ENCODE data around the gene BCAT1.

The BCAT1 gene

DNA sequence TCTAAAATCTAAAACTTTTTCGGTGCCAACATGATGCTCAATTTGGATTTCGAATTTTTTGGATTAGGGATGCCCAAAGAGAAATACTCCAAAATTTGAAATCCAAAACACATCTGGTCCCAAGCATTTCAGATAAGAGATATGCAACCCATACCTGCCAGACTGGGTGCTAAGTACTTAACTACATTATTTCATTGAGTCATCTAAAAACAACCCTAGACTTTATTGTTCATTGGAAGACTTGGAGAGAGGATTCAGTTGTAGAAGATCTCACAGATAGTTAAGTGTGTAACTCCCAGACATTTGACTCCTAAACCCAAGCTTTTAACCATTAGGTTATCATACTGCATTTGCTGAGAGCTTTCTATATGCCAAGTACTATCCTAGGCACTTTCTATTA lies 102.2 kb downstream of the BCAT1 start:
- no peak overlapping the region for H2BK15ac ChIP-seq (ENCODE audit: low read length)
- no peak overlapping the region for H3K27ac ChIP-seq (replicated peaks; ENCODE audit: low read length)
- H3K79me1 ChIP-seq (ENCODE audit: low read depth, low read length) = no peaks in the 10 kb centered on the region
- H4K8ac ChIP-seq (ENCODE audit: low read depth, low read length) = no peak overlapping the region
- H2BK120ac ChIP-seq (ENCODE audit: low read depth, low read length) = no peak overlapping the region
- H3K18ac ChIP-seq (ENCODE audit: low read length) = no peak overlapping the region
- no peak for DNase-seq (ENCODE audit: low spot score)
- H3K23ac ChIP-seq (ENCODE audit: low read depth, low read length, poor library complexity) = no peak overlapping the region
- WGBS, 2 donors (ENCODE audit: extremely low coverage in 2 of 2, insufficient read length in 2 of 2, insufficient replicate concordance in 1 of 2) = no CpG with 5 or more reads among the region's 2 CpGs
- no peak overlapping the region for H3K4me3 ChIP-seq (ENCODE audit: low read length in 2 of 2)
- H3K9me3 ChIP-seq (replicated peaks in 1 of 2; ENCODE audit: control insufficient read depth in 2 of 2, insufficient read depth in 1 of 2, low read depth in 1 of 2, low read length in 2 of 2) = no peaks in the 10 kb centered on the region
- no peak overlapping the region for H3K9ac ChIP-seq (ENCODE audit: low read depth, low read length, poor library complexity)
- no peak overlapping the region for H3K14ac ChIP-seq (ENCODE audit: low read length)
- no peak overlapping the region for H2BK12ac ChIP-seq (ENCODE audit: low read length)
- H2AK5ac ChIP-seq (ENCODE audit: low read depth, low read length) = no peak overlapping the region
- H2BK5ac ChIP-seq (ENCODE audit: low read length) = no peak overlapping the region
- no peaks in the 10 kb centered on the region for H3K27me3 ChIP-seq (ENCODE audit: control insufficient read depth in 3 of 3, insufficient read depth in 3 of 3, low read depth in 1 of 3, low read length in 3 of 3)
- H3K4me1 ChIP-seq (ENCODE audit: control insufficient read depth in 2 of 2, insufficient read depth in 1 of 2, low read depth in 1 of 2, low read length in 2 of 2) = no peaks in the 10 kb centered on the region
- no peak overlapping the region for H4K91ac ChIP-seq (ENCODE audit: low read depth, low read length, poor library complexity)
- H2AFZ ChIP-seq (ENCODE audit: low read length) = no peak overlapping the region
- no peak overlapping the region for H3K4me2 ChIP-seq (ENCODE audit: insufficient read depth, low read length, poor library complexity, severe bottlenecking)
- peaks cover 14 to 90% of the 10 kb centered on the region in 2 donors for H3K36me3 ChIP-seq (replicated peaks in 1 of 2; ENCODE audit: control insufficient read depth in 2 of 2, insufficient read depth in 2 of 2, low read length in 2 of 2)
- no peak overlapping the region for H3K4ac ChIP-seq (ENCODE audit: low read length)

DNA sequence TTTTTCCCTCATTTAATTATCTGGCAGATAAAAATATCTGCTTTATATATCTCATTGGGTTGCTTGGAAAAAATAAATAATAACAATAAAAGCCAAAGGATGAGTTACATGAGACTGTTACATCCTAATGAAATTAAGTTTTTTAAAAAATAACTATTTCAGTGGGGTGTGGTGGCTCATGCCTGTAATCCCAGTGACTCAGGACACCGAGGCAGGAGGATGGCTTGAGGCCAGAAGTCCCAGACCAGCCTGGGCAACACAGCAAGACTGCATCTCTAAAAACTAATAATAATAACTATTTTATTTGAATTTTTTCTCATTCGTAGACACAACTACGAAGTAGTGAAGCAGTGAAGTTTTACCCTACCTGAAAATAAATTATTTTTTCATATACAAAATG lies 103.3 kb downstream of the BCAT1 start:
- Histone ChIP-seq H3K4me3 (ENCODE audit: low read length in 2 of 2) (no peak overlapping the region), H3K18ac (ENCODE audit: low read length) (no peak overlapping the region), H2BK12ac (ENCODE audit: low read length) (no peak overlapping the region), H2BK5ac (ENCODE audit: low read length) (no peak overlapping the region), H2BK120ac (ENCODE audit: low read depth, low read length) (no peak overlapping the region), H4K8ac (ENCODE audit: low read depth, low read length) (no peak overlapping the region), H4K91ac (ENCODE audit: low read depth, low read length, poor library complexity) (no peak overlapping the region), H3K4me2 (ENCODE audit: insufficient read depth, low read length, poor library complexity, severe bottlenecking) (no peak overlapping the region), H3K4ac (ENCODE audit: low read length) (no peak overlapping the region), H2AFZ (ENCODE audit: low read length) (no peak overlapping the region), H3K27me3 (ENCODE audit: control insufficient read depth in 3 of 3, insufficient read depth in 3 of 3, low read depth in 1 of 3, low read length in 3 of 3) (no peaks in the 10 kb centered on the region), H2AK5ac (ENCODE audit: low read depth, low read length) (no peak overlapping the region), H3K23ac (ENCODE audit: low read depth, low read length, poor library complexity) (no peak overlapping the region), H3K9ac (ENCODE audit: low read depth, low read length, poor library complexity) (no peak overlapping the region), H3K79me1 (ENCODE audit: low read depth, low read length) (no peaks in the 10 kb centered on the region), H3K27ac (replicated peaks; ENCODE audit: low read length) (no peak overlapping the region), H3K36me3 (replicated peaks in 1 of 2; ENCODE audit: control insufficient read depth in 2 of 2, insufficient read depth in 2 of 2, low read length in 2 of 2) (peaks cover 16 to 92% of the 10 kb centered on the region in 2 donors), H3K9me3 (replicated peaks in 1 of 2; ENCODE audit: control insufficient read depth in 2 of 2, insufficient read depth in 1 of 2, low read depth in 1 of 2, low read length in 2 of 2) (no peaks in the 10 kb centered on the region), H3K4me1 (ENCODE audit: control insufficient read depth in 2 of 2, insufficient read depth in 1 of 2, low read depth in 1 of 2, low read length in 2 of 2) (no peaks in the 10 kb centered on the region), H2BK15ac (ENCODE audit: low read length) (no peak overlapping the region), H3K14ac (ENCODE audit: low read length) (no peak overlapping the region)
- DNase-seq (ENCODE audit: low spot score) = no peak
- no CpG with 5 or more reads among the region's 3 CpGs for WGBS, 2 donors (ENCODE audit: extremely low coverage in 2 of 2, insufficient read length in 2 of 2, insufficient replicate concordance in 1 of 2)

DNA sequence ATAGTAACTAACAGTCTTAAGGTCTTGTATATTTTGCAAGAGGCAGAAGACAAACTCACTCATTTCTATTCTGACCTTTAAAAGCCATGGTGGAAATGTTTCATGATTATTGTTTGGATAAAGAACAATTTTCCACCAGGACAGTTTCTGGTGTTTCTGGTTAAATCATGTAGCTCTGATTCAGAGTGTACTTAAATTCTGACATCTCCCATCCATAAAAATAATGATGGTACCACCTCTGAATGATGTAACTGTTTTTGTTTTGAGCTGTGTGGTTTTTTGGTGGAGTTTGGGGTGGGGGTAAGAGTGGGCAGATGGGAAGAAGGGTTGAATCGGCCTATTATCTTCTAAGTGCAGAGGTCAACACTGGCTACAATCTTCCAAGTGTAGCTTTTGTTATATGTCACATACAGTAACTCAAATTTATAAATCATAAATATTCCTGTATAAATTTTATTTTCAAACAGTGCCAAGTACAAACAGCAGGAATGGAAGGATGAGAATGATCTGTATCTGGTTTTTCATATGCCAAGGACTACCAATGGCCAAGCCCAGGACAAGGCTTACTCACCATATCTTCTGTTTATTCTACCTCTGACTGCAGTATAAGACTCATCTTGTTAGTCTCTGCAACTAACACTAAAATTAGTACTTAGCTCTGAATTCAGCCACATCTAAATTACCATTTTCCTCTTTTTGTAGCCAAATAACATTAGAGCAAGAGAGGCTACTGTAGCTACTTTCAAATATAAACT lies 108.7 kb downstream of the BCAT1 start:
- Histone ChIP-seq H2BK5ac (ENCODE audit: low read length) (no peak overlapping the region), H4K8ac (ENCODE audit: low read depth, low read length) (no peak overlapping the region), H3K18ac (ENCODE audit: low read length) (no peak overlapping the region), H2AFZ (ENCODE audit: low read length) (no peak overlapping the region), H2BK15ac (ENCODE audit: low read length) (no peak overlapping the region), H3K4me2 (ENCODE audit: insufficient read depth, low read length, poor library complexity, severe bottlenecking) (no peak overlapping the region), H3K4ac (ENCODE audit: low read length) (no peak overlapping the region), H3K23ac (ENCODE audit: low read depth, low read length, poor library complexity) (no peak overlapping the region), H4K91ac (ENCODE audit: low read depth, low read length, poor library complexity) (no peak overlapping the region), H2BK120ac (ENCODE audit: low read depth, low read length) (no peak overlapping the region), H3K79me1 (ENCODE audit: low read depth, low read length) (no peaks in the 10 kb centered on the region), H3K9me3 (replicated peaks in 1 of 2; ENCODE audit: control insufficient read depth in 2 of 2, insufficient read depth in 1 of 2, low read depth in 1 of 2, low read length in 2 of 2) (no peaks in the 10 kb centered on the region), H3K27ac (replicated peaks; ENCODE audit: low read length) (no peak overlapping the region), H3K9ac (ENCODE audit: low read depth, low read length, poor library complexity) (no peak overlapping the region), H2BK12ac (ENCODE audit: low read length) (no peak overlapping the region), H3K27me3 (ENCODE audit: control insufficient read depth in 3 of 3, insufficient read depth in 3 of 3, low read depth in 1 of 3, low read length in 3 of 3) (no peaks in the 10 kb centered on the region), H3K14ac (ENCODE audit: low read length) (no peak overlapping the region), H3K4me1 (ENCODE audit: control insufficient read depth in 2 of 2, insufficient read depth in 1 of 2, low read depth in 1 of 2, low read length in 2 of 2) (no peaks in the 10 kb centered on the region), H2AK5ac (ENCODE audit: low read depth, low read length) (no peak overlapping the region), H3K36me3 (replicated peaks in 1 of 2; ENCODE audit: control insufficient read depth in 2 of 2, insufficient read depth in 2 of 2, low read length in 2 of 2) (peaks cover 9 to 87% of the 10 kb centered on the region in 2 donors), H3K4me3 (ENCODE audit: low read length in 2 of 2) (no peak overlapping the region)
- DNase-seq (ENCODE audit: low spot score) = no peak
- no CpG with 5 or more reads among the region's 1 CpG for WGBS, 2 donors (ENCODE audit: extremely low coverage in 2 of 2, insufficient read length in 2 of 2, insufficient replicate concordance in 1 of 2)

DNA sequence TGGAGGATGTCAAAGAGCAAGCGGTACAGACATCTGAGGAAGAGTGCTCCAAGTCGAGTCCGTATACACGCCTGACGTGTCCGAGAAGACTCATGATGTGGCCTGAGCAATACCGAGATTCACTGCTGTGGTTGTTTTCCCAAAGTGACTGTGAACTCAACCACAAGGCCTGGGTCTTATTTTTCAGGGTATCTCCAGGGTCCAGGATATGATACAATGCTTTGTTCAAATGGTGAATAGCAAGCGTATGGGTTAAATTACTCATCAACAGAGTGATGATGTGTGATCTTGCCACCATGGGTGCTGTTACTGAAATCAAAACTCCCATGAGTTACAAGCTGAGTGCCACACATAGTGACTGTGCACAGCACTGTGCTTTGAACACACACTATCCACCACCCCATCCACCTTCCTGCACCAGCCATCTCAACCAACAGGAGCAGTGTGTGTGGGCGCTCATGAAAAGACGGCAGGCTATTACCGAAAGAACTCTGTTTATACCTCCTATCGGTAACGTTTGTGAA lies 109.6 kb downstream of the BCAT1 start:
- Histone ChIP-seq H4K8ac (ENCODE audit: low read depth, low read length) (no peak overlapping the region), H3K9ac (ENCODE audit: low read depth, low read length, poor library complexity) (no peak overlapping the region), H2BK120ac (ENCODE audit: low read depth, low read length) (no peak overlapping the region), H3K14ac (ENCODE audit: low read length) (no peak overlapping the region), H2BK5ac (ENCODE audit: low read length) (no peak overlapping the region), H3K79me1 (ENCODE audit: low read depth, low read length) (no peaks in the 10 kb centered on the region), H2BK12ac (ENCODE audit: low read length) (no peak overlapping the region), H3K18ac (ENCODE audit: low read length) (no peak overlapping the region), H2AK5ac (ENCODE audit: low read depth, low read length) (no peak overlapping the region), H2AFZ (ENCODE audit: low read length) (no peak overlapping the region), H3K4me1 (ENCODE audit: control insufficient read depth in 2 of 2, insufficient read depth in 1 of 2, low read depth in 1 of 2, low read length in 2 of 2) (no peaks in the 10 kb centered on the region), H3K9me3 (replicated peaks in 1 of 2; ENCODE audit: control insufficient read depth in 2 of 2, insufficient read depth in 1 of 2, low read depth in 1 of 2, low read length in 2 of 2) (no peaks in the 10 kb centered on the region), H3K27me3 (ENCODE audit: control insufficient read depth in 3 of 3, insufficient read depth in 3 of 3, low read depth in 1 of 3, low read length in 3 of 3) (no peaks in the 10 kb centered on the region), H3K4me2 (ENCODE audit: insufficient read depth, low read length, poor library complexity, severe bottlenecking) (no peak overlapping the region), H3K4me3 (ENCODE audit: low read length in 2 of 2) (no peak overlapping the region), H2BK15ac (ENCODE audit: low read length) (no peak overlapping the region), H3K4ac (ENCODE audit: low read length) (no peak overlapping the region), H4K91ac (ENCODE audit: low read depth, low read length, poor library complexity) (no peak overlapping the region), H3K27ac (replicated peaks; ENCODE audit: low read length) (no peak overlapping the region), H3K23ac (ENCODE audit: low read depth, low read length, poor library complexity) (no peak overlapping the region), H3K36me3 (replicated peaks in 1 of 2; ENCODE audit: control insufficient read depth in 2 of 2, insufficient read depth in 2 of 2, low read length in 2 of 2) (peaks cover 9 to 90% of the 10 kb centered on the region in 2 donors)
- WGBS, 2 donors (ENCODE audit: extremely low coverage in 2 of 2, insufficient read length in 2 of 2, insufficient replicate concordance in 1 of 2) = no CpG with 5 or more reads among the region's 13 CpGs
- DNase-seq (ENCODE audit: low spot score) = no peak

Measured in neuronal stem cell (in vitro differentiated cells).